Hematopoietic multipotent progenitor cell (in vitro differentiated cells): ENCODE results near the gene ZCCHC17. TPM values are rescaled to one million over a fixed set of nuclear protein-coding genes. Genes with fewer than 3 reads are reported as not detected.

Experiments
- total RNA-seq: library from RNA; depleted of rRNA; stranded (reverse); fragments of >200 nt; gene quantifications from one replicate; pipeline ENCODE4 v1.2.3, GENCODE V29; 2012

The ZCCHC17 gene
- total RNA-seq, 1 donor = 17.5 TPM

Other genes starting within 250 kb of the ZCCHC17 start
- gene PUM1, start 231.3 kb upstream of the ZCCHC17 start, total RNA-seq = 147 TPM
- gene NKAIN1, start 57.1 kb upstream of the ZCCHC17 start, total RNA-seq = under 0.01 TPM
- gene SNRNP40, start 244 bp upstream of the ZCCHC17 start, total RNA-seq = 111 TPM
- not detected for gene FABP3, start 76.0 kb downstream of the ZCCHC17 start, total RNA-seq
- 0.54 TPM for gene SERINC2, start 116.2 kb downstream of the ZCCHC17 start, total RNA-seq